GM18502 (cell line): ENCODE results near the gene MAP3K4.

Experiments used
- ATAC-seq: cut with Tn5 transposase; IDR thresholded peaks from one replicate; pipeline ENCODE4 v1.9.1; 2021; ENCODE audit warnings: mild to moderate bottlenecking; ENCODE audit not compliant: unreplicated experiment, poor library complexity

Gene MAP3K4

DNA sequence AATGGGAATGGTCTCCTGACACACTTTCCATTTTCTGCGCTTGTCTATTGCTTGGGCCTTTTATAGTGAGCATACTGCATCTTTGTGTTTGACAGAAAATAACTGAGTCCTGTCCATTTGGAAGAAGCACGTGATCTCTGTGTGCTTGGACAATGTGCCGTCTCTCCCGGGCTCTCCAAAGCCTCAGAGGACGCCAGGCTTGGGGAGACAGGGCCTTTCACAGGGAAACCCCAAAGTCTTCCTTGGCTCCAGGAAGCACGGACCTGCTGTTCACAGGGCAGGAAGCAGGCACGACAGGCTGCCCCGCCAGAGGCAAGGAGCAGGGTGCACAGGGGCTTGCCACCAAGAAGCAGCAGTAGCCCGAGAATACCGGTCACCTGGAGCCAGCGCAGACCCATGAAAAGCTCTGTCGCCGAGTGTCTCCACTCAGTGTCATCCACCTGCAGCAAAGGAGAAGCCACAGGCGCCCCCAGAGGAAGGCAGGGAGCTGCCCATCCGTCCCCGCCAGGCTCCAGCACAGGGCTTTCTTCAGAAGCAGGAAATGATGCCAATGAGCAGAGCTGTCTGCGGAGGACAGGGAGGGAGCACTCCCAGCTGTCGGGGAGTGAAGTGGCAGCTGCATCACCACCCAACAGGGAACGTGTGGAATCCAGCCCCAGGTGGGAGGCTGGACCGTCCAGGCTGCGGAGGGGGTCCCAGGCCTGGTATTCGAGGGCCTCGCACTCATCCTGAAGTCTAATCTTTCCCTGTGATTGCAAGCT is 147.2 kb downstream of the MAP3K4 start:
- ATAC-seq: no peak

DNA sequence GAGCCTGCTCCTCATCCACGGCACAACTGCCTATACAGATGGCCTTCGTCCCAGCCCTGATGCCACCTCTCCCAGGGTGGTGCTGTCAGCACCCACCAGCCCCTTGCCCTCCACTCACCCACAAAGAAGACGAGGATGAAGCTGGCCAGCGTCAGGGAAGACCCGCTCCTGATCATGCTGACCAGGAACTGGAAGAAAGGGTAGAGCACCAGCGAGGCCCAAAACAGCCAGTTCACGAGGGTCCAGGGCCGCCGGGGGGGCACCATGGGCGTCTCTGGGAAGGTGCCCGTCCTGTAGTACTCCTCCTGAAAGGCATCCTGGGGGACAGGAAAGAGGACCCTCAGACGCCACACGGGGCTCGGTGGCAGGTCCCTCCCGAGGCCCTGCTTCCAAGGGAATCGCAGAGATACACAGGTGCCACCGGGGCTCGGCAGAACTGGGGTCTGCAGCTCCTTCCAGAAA is 147.8 kb downstream of the MAP3K4 start:
- ATAC-seq: no peak

DNA sequence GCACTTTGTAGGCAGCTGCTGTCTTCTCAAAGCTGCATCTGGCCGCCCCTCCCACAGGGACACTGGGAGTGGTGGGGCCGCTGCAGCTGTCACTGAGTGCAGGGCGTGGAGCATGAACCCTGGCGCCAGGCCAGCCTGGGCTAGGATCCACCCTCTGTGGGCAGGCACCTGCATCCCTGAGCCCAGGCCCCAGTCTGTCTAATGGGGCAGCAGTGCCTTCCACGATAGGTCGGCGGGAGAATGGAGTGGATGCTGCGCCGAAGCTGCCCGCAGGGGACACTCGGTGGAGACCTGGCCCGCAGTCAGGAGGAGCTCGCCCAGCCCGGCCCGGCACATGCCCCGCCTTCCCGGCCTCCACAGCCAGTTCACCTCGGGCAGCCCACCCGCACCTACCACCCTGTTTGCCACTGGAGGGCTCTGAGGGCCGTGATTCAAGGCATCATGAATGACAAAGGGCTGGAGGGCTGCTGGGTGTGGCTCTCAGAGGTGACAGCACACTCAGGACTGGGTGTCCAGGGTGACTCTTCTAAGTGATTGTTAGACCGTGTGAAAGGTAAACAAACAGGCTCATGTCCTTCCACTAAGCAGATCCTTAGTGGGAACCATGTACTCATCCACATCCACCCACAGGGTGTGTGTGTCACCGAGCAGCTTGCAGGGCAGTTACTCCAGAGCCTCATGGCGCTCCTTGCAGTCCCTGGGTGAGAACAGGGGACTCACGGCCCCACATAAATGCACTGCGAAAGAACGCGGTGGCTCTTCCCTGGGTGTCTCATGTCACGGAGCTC is 148.4 kb downstream of the MAP3K4 start:
- ATAC-seq: no peak

DNA sequence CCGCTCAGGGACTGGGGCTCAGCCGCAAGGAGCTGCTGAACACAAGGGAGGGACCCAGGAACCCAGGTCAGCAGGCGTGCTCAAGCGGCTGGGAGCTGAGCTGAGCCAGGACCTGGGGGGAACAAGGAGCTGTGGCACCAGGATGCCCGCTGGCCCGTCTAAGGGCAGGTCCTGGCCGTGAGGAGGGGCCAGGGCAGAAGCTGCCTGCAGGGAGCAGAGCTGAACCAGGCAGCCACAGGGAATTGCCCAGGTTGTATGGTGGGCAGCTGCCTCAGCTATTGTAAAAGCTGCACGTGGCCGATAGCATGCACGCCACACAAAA is 148.9 kb downstream of the MAP3K4 start:
- ATAC-seq: no peak

DNA sequence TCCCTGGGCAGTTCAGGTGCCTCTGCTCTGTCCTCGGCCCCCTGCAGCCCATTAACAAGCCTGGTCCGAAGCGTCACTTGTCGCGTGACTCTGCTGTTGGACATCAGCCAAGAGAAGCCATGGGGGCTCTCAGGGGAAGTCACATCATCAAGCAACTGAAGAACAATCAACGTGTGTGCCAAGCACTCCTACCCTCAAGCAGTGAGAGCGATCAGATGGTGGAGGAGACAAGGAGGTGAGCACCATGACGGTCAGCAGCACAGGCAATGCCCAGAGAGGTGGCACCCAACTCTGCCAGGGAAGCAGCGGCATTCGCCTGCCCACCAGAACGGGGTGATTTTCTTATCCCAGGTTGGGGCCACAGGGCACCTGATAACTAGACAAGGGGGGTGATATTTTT is 149.6 kb downstream of the MAP3K4 start:
- ATAC-seq: no peak

DNA sequence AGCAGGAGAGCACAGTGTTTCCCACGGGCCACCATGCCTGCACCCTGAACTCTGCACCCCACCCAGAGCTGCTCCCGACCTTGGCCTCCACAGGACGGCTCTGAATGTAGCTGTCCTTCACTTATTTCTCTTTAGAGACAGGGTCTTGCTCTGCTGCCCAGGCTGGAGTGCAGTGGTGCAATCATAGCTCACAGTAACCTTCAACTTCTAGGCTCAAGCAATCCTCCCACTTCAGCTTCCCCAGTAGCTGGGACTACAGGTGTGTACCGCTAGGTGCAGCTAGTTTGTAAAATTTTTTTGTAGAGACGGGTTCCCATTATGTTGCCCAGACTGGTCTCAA is 151.4 kb downstream of the MAP3K4 start:
- no peak for ATAC-seq

DNA sequence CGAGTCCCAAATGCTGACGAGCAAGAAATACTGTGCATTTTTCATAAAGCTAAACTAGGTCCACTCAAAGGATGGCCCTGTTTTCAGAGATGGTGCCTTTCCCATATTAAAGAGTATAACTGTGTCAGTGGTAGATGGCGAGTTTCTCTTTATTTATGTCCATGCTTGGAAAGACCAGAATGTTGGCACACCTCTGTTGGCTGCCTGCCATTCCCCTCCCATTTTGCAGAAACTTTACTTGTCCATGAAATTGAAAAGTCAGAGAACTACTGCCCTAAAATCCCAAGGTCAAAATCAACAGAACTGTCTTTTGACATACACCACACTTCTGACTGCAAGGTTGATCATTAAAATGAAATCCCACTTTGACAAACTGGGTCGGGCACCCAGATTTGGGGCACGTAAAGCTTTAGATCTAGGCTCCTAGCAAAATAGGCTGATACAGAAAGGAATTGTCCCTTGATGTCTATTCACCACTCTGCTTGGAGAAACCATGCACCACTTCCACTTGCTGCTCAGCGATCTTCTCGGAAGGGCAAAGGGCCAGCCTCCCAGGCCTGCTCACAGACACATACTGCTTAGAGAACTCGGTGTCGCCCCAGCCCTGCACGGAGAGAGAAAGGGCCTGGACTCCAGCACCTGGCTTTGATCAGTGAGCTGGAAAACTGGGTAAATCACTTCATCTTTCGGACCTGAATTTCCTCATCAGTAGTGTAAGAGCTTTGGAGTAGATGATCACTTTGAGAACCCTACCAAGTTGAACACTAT is 152.3 kb downstream of the MAP3K4 start:
- no peak for ATAC-seq

DNA sequence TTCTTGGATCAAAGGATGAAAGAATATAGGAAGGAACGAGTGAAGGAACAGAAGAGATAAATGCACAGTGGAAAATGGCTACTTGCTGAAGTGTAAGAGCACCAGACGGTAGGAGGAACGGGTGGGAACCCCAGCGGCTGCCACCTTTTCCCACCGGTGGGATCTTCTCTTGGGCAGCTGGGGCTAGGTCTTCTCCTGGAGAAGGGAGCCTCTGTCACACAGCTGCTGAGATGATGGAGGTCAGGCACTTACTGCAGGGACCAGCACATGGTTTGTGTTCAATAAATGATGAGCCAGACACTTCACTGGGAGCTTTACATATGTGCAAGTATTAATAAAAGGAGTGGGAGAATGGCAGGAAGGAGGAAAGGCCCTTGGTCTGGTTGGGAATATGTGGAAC is 158.6 kb downstream of the MAP3K4 start:
- ATAC-seq: no peak

DNA sequence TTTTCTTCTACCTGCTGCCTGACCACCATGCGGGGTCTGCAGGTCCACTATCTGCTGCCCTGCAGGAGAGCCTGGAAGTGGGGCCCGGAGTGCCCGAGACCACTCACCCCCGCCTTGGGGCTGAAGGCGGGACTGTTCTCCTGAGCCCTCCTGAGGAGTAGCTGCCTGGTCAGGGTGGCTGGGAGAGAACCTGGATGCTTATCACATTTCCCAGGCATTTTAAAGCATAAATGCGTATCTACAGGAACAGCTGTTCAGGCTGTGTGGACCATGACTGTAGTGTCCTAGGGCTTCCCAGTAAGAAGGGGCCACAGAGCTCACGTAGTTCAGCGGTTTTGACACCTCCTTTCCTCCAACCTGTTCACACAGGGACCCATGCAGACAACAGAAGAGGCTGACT is 159.0 kb downstream of the MAP3K4 start:
- no peak for ATAC-seq

DNA sequence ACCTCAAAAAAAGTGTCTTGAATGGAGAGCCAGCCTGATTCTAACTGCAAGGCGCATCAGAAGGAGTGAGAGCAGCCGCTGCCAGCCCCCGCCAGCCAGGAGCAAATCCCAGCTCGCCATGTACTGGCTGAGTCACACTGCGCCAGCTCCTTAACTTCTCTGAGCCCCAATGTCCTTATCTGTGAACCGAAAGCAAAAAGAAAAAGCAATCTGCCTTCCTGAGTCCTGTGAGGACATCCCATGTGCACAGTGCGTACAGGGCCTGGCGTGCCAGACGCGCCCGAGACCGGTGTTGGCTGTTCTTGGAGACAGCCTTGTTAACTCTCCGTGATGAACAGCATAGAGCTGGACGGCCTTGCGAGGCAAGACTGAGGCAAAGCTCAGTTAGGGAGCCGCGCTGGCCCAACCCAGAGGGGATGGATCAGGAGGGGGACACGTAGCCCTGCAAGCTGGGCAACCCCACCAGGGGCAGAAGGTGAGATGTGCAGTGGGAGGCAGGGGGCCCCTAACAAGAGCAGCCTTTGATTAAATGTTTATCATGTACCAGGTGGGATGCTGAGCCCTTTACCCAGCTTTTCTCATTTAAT is 159.6 kb downstream of the MAP3K4 start:
- ATAC-seq: no peak

DNA sequence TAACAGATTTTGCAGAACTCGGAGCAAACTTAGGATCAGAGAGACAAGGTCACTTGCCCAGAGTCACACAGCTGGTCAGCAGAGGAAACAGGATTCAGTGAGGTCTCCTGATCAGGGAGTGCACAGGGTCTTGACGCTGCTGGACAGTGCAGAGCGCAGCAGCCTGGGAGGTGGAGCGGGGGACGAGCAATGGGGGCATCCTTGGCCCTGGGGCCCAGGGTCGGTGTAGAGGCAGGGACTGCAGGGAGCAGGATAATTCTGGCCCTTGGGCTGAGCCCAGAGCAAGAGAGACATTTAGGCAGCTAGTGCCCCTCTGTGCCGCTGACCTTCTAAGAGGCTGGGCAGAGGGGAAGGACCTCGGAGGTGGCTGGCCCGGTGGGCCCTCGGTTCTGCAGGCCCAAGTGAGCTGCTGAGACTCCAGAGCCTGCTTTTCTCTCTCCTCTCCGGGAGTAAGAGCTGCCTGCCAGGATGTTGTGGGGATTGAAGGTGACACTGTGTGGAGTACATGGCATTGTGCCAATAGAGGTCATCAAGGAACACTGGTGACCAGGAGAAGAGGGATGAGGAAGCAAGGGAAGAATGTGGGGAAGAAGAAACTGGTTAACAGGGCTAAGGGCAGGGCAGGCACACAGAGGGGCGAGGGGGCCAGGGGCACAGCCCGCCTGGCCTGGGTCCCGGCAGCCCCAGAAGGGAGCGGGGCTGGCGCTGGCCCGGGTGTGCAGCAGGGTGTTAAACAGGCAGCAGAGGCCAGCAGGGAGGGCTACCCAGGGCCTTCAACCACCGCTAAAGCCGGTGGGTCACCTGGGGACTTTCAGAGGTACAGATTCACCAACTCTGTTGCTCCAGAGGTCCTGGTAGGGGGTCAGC is 160.3 kb downstream of the MAP3K4 start:
- ATAC-seq: no peak

DNA sequence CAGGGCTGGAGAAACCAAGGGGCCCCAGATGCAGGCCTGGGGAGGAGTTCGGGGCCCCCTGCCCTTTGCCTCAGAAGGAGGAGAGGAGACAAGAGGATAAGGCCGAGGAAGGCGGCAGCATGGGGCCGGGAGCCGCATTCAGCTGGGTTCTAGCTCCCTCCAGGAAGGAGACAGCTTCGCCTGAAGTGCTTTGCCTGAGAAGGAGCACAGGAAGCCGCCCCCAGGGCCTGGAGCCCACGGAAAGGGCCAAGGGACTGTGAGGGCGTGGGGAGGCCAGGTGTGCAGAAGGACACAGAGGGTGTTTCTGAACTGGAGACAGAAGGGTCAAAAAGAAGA is 160.9 kb downstream of the MAP3K4 start:
- no peak for ATAC-seq

DNA sequence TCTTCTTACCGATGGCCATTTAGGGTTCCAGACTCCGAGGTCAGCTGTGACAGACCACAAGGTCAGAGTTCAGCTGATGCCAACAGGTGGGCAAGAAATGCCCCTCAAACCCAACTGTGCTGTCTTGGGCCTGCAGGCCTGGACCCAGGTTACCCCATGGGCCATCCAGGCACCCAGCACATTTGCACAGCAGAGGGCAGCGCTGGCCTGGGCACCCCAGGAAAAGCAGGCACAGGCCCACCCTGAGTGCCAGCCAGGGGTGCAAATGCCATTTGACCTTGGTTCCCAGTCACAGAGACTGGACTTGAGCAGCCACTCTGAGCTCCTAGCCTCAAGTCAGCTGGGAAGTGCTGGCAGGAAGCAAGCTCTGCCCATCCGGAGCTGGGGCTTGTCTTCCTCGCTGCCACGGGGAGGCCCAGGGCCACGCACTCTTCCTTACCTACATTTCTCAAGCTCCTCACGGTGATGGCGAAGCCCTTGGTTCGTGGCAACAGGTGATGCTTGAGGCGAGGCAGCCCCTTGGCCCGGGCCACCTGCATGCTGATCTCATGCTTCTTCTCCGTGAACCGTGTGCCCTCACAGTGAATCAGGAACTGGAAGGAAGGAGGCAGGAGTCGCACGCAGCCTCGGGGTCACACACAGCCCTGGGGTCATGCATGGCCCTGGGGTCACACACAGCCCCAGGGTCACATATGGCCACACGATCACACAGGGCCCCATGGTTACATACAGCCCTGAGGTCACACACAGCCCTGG is 161.5 kb downstream of the MAP3K4 start:
- ATAC-seq: no peak

DNA sequence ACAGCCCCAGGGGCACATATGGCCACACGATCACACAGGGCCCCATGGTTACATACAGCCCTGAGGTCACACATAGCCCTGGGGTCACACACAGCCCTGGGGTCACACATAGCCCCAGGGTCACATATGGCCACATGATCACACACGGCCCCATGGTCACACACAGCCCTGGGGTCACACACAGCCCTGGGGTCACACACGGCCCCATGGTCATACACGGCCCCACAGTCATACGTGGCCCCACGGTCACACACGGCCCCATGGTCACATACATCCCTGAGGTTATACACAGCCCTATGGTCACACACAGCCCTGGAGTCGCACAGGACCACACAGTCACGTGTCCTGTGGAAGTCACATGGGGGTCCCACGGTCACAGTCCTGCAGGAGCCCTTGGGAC is 162.2 kb downstream of the MAP3K4 start:
- no peak for ATAC-seq

DNA sequence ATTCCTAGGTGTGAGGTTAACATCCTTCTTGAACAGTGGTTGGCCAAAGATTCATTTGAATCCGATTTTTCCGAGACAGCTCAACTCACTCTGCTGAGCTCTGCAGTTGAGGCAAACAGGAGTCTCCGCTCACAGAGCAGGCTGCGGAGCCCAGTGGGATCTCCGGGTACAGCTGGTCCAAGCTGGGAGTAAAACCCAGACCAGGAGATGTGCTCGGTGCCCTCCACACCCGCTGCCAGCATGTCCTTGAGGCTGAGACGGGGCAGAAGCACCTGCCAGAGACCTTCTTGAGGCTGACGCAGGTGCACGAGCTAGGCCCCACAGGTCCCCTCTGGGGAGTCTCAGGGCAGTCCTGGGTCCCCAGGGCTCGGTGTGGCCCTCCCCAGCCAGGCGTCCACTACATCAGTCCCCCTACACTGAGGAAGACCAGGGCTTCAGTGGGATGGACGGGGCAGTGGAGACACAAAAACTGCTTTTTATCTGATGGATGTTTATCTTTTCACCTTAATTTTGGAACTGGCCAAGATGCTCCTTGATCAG is 163.3 kb downstream of the MAP3K4 start:
- ATAC-seq: no peak

DNA sequence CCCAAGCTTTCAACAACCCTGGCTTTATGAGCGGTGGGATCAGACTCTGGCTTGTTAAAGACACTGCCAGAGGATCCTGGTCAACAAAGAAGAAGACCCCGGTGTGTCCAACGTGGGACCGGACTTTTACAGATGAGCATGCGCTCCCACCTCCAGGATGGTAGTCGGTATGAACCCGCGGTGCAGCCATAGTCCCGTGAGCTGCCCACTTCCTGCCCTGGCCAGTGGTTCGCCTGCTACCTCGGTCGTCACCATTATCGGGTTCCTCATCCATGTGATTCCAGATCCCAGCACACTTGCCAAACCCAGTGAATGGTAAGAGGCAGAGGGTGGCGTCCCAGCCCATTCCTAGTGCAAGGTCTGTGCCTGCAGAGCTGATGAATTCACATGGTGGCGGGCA is 169.6 kb downstream of the MAP3K4 start:
- ATAC-seq: no peak

DNA sequence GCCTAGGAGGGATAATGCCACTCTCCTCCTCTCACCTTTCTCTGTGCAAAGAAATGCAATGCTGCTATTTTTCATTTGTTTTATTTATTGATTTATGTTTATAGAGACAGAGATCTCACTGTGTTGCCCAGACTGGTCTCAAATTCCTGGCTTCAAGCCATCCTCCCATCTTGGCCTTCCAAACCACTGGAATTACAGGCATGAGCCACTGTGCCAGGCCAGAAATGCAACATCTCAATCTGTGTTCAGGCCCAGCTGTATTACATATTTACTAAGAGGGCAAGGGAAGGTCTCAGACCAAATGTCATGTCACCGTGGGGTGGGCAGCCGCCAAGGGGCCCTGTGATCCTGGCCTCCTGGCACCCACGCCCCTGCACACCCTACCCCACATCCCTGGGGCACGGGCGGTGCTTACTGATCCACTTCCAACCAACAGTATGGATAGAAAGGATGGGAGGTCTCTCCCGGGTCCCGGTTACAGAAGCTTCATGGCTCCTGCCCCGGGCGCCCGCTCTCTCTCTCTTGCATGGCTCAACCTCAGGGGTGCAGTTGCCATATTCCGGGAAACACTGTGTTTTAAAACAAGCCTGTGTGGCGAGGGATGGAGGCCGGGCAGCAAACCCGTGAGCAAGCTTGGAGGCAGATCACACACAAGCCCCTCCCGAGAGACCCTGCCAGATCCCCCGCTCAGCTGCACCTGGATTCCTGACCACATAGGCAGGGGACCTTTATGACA is 170.5 kb downstream of the MAP3K4 start:
- no peak for ATAC-seq

DNA sequence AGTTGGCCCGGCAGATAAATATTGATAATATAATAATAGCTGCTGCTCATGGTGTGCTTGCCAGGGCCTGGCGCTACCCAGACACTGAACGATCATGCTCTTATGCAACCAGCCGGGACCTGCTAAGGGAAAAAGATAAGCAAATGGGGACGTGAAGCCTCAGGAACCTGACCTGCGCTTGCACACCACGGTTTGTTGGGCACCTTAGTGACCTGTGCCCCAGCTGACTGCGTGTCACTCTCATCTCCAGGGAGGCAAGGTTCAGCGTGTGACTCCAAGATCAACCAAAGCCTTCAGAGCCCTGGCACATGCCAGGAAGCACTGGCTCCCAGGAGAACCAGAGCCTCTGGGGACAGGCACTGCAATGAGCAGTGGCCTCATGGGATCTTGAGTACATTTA is 171.2 kb downstream of the MAP3K4 start:
- ATAC-seq: no peak
